Measurements from ENCODE around the gene LBHD1. TPM values are rescaled to one million over a fixed set of nuclear protein-coding genes. Genes with fewer than 3 reads are reported as not detected.

Gene LBHD1
- total and polyA plus RNA-seq, 2 donors (not counting 3 experiments of a cell fraction or from before 2014, with no cell fraction given) = 3.8 to 7.5 TPM

DNA sequence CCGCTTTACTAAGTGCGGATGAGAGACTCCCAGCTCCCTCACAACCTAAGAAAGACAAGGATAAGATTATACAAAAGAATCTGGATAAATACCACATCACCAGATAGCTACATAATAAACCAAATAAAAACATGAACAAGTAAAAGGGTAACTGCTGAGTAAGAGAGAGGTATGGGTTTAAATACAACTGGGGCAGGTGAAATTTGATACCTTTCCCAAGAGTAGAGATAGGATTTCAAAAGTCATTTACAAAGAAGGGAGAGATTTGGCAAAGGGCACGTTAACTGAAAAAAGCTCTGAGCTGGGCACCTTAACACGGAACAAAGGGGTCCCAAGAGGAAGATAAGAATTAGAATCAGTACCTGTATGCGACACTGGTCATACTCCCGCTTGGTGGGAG lies 5.1 kb upstream of the LBHD1 start:
- TF ChIP-seq, protein P1, sequence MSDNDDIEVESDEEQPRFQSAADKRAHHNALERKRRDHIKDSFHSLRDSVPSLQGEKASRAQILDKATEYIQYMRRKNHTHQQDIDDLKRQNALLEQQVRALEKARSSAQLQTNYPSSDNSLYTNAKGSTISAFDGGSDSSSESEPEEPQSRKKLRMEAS (IDR thresholded peaks at IDR 0.05; ENCODE audit: insufficient read depth, insufficient read length) = no peak
- TF ChIP-seq POLR2AphosphoS5 (IDR thresholded peaks at IDR 0.05; ENCODE audit: insufficient read depth, low read depth, low read length) = no peak
- TF ChIP-seq MYC (IDR thresholded peaks at IDR 0.05; ENCODE audit: low read depth, low read length) = no peak
- TF ChIP-seq, protein P2, sequence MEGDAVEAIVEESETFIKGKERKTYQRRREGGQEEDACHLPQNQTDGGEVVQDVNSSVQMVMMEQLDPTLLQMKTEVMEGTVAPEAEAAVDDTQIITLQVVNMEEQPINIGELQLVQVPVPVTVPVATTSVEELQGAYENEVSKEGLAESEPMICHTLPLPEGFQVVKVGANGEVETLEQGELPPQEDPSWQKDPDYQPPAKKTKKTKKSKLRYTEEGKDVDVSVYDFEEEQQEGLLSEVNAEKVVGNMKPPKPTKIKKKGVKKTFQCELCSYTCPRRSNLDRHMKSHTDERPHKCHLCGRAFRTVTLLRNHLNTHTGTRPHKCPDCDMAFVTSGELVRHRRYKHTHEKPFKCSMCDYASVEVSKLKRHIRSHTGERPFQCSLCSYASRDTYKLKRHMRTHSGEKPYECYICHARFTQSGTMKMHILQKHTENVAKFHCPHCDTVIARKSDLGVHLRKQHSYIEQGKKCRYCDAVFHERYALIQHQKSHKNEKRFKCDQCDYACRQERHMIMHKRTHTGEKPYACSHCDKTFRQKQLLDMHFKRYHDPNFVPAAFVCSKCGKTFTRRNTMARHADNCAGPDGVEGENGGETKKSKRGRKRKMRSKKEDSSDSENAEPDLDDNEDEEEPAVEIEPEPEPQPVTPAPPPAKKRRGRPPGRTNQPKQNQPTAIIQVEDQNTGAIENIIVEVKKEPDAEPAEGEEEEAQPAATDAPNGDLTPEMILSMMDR (IDR thresholded peaks at IDR 0.05; ENCODE audit: extremely low read depth in 1 of 2, insufficient read depth in 1 of 2, low read depth in 1 of 2, low read length in 2 of 2) = no peak
- no peak for TF ChIP-seq JUN (IDR thresholded peaks at IDR 0.05; ENCODE audit: borderline replicate concordance, insufficient read depth, insufficient read length, low read depth)
- TF ChIP-seq GATA2 (IDR thresholded peaks at IDR 0.05; ENCODE audit: insufficient read depth, insufficient read length, low read depth, low read length) = no peak
- TF ChIP-seq EZH2 (IDR thresholded peaks at IDR 0.05; ENCODE audit: borderline replicate concordance, low read depth, low read length, severe bottlenecking) = no peak
- no peak for TF ChIP-seq FOS (IDR thresholded peaks at IDR 0.05; ENCODE audit: borderline replicate concordance, insufficient read depth, low read length)
- no peak for TF ChIP-seq POLR2A (IDR thresholded peaks at IDR 0.05; ENCODE audit: low read depth, low read length)
- no peak overlapping the region for H3K4me2 ChIP-seq (ENCODE audit: insufficient read depth, low read length)
- CTCF ChIA-PET = interaction anchor here (1.3 kb wide), 1 partner anchor 10 kb away, joined by 3 read pairs; no protein-coding TSS in a partner anchor
- no peak for DNase-seq (ENCODE audit: low read depth, low spot score)
- H3K36me3 ChIP-seq (ENCODE audit: control insufficient read depth in 2 of 2, extremely low read depth in 1 of 2, insufficient read depth in 2 of 2, low read length in 2 of 2) = peaks cover 0 to 17% of the 10 kb centered on the region in 2 experiments
- H3K4me1 ChIP-seq (ENCODE audit: control insufficient read depth, extremely low read depth, insufficient read depth, low read length) = peaks cover 11% of the 10 kb centered on the region
- dilution Hi-C loops (cut with MboI; ENCODE audit: extremely low pct_ligation_motif_present, low sequenced_read_pairs) = no loop called here
- H2AFZ ChIP-seq (ENCODE audit: low read depth, low read length) = no peak overlapping the region
- H3K27me3 ChIP-seq (ENCODE audit: control insufficient read depth in 2 of 2, insufficient read depth in 2 of 2, low read length in 2 of 2) = no peaks in the 10 kb centered on the region
- no peaks in the 10 kb centered on the region for H4K20me1 ChIP-seq (replicated peaks; ENCODE audit: control insufficient read depth, extremely low read depth, insufficient read depth, low read length)
- no peaks in the 10 kb centered on the region for H3K9me3 ChIP-seq (replicated peaks; ENCODE audit: control insufficient read depth, insufficient read depth, low read length)
- H3K4me3 ChIP-seq (replicated peaks in 1 of 3; ENCODE audit: insufficient read depth in 1 of 3, low read depth in 1 of 3, low read length in 3 of 3) = no peak overlapping the region
- no TSS peak for BruUV-seq (replicated peaks)
- H3K9me1 ChIP-seq (replicated peaks; ENCODE audit: control insufficient read depth, extremely low read depth, insufficient read depth, low read length) = no peaks in the 10 kb centered on the region
- no peak overlapping the region for H3K27ac ChIP-seq (ENCODE audit: insufficient read depth, low read depth, low read length)
- POLR2A ChIA-PET = interaction anchor here (1.3 kb wide), 1 partner anchor 12 kb away, joined by 9 read pairs; the partner anchor contains the start of genes C11orf98 and CSKMT
- FAIRE-seq = no peak
- intact Hi-C loops (cut with micrococcal nuclease) = no loop called here
- H3K79me2 ChIP-seq (ENCODE audit: control insufficient read depth, insufficient read depth, low read length) = peaks cover 24% of the 10 kb centered on the region
- H3K9ac ChIP-seq (replicated peaks; ENCODE audit: extremely low read depth, insufficient read depth, low read length) = no peak overlapping the region
